Right lobe of liver (tissue), 6 donors: ENCODE data around the gene ATXN7L3B. TPM values are rescaled to one million over a fixed set of nuclear protein-coding genes. Genes with fewer than 3 reads are reported as not detected.

Source experiments
- ATAC-seq, 4 donors: fragments of 200-7000 bp; cut with Tn5 transposase; one replicate each; pipeline ENCODE4 v1.9.1; 2020; ENCODE audit warnings: mild to moderate bottlenecking in 4 of 4, moderate library complexity in 4 of 4
- DNase-seq, 3 donors: peaks; one replicate each; pipeline ENCODE4 v3.0.0-alpha.2; 2020
- H3K27ac ChIP-seq, 3 donors: fragments of 200-600 bp; one replicate each; pipeline ENCODE4 v1.8.0; 2022
- H3K27me3 ChIP-seq, 2 donors: fragments of 200-600 bp; one replicate each; pipeline ENCODE4 v1.8.0; 2022
- H3K36me3 ChIP-seq, 4 donors: fragments of 200-600 bp; sonication (generic) in 1 of 4; one replicate each; pipeline versions ENCODE4 v1.5.1 to v1.8.0; 2017 to 2022; ENCODE audit warnings: control low read depth in 1 of 4
- H3K4me1 ChIP-seq, 4 donors: fragments of 200-600 bp; sonication (generic) in 1 of 4; one replicate each; pipeline versions ENCODE4 v1.5.1 to v1.8.0; 2017 to 2022; ENCODE audit warnings: control low read depth in 1 of 4
- H3K4me3 ChIP-seq, 3 donors: fragments of 200-600 bp; one replicate each; pipeline ENCODE4 v1.8.0; 2022
- H3K9me3 ChIP-seq, 4 donors: fragments of 200-600 bp; sonication (generic) in 1 of 4; one replicate each; pipeline versions ENCODE4 v1.5.1 to v1.8.0; 2017 to 2022; ENCODE audit warnings: control low read depth in 1 of 4
- CTCF ChIP-seq, 4 donors: fragments of 200-600 bp in 3 of 4; fragments of 450-650 bp in 1 of 4; IDR thresholded peaks; one replicate each; pipeline versions ENCODE4 v1.5.1 to v1.8.0; 2016 to 2022; ENCODE audit warnings: antibody characterized with exemption in 4 of 4, mild to moderate bottlenecking in 2 of 4
- POLR2A ChIP-seq: fragments of 450-650 bp; IDR thresholded peaks from one replicate; pipeline ENCODE4 v1.6.1; 2017; ENCODE audit warnings: antibody characterized with exemption, mild to moderate bottlenecking
- WGBS: methylation state at CpG from one replicate; pipeline ENCODE4 v1.1.6; 2018; ENCODE audit warnings: low coverage, low lambda C conversion rate; ENCODE audit not compliant: insufficient coverage; ENCODE audit errors: missing lambda C conversion rate; 5-methylcytosine and 5-hydroxymethylcytosine counted together
- intact Hi-C, 2 donors: fragments of 100-400 bp; cut with DNase I; formaldehyde crosslinking; loops; one replicate each; pipeline versions ENCODE4 v1.11.2 to v1.14.1; 2022
- long read RNA-seq: library from polyadenylated mRNA; unstranded; transcript quantifications from one replicate; pipeline ENCODE4 v2.0.0, GENCODE V29; 2019
- total RNA-seq, 6 experiments: library from RNA; depleted of rRNA in 2 of 6; stranded (reverse); fragments of >200 nt in 2 of 6; fragmentation: NEBNext Ultra II Directional in 3 of 6; extraction: Animal tissue kit (Norgen Biotek cat#: 25700) in 3 of 6; gene quantifications; one replicate each; pipeline versions ENCODE4 v1.1.0 to v1.2.4, GENCODE V29; 2016 to 2023
- donor health status: DM: no; HTN: yes; CAD: no.
- donor health status: DM: no; HTN: no; CAD: no.
- donor health status: DM: no; HTN: no; CAD: no.
- donor health status: DM: no; HTN: yes; CAD: no.
- donor health status: DM: no; HTN: yes; CAD: no.

The ATXN7L3B gene
- total RNA-seq = 10 to 100 TPM; 10.8 to 16.6 (median 11.7) TPM
- long read RNA-seq, full-length matches to known transcripts = 2 of 2 reads
- long read RNA-seq, partial matches to known transcripts = 0 of 2 reads
- long read RNA-seq, other reads (novel, unspliced or antisense) = 0 of 2 reads

- peak; percentile 93 to 95 (median 94) for DNase-seq
- TF ChIP-seq CTCF (IDR thresholded peaks at IDR 0.05) (no peak), POLR2A (peak; percentile 86)
- 0% methylated on average over 28 of the region's 49 CpGs for WGBS
Measured at GRCh38 chr12:74537707-74538385, at the start of gene ATXN7L3B. ATXN7L3B (plus strand) TSS chr12:74537835; CDS start chr12:74538113, 278 bp downstream.

GRCh38 chr12:74488134-74488533 is 49.5 kb upstream of the ATXN7L3B start:
- H3K27me3 ChIP-seq = no peaks in the 10 kb centered on the region
- intact Hi-C loops = no loop called here
- H3K9me3 ChIP-seq = no peaks in the 10 kb centered on the region
- ATAC-seq = no peak
- H3K36me3 ChIP-seq = no peaks in the 10 kb centered on the region
- TF ChIP-seq POLR2A (no peak), CTCF (IDR thresholded peaks at IDR 0.05) (no peak)
- no peak overlapping the region for H3K27ac ChIP-seq
- 19% methylated on average over 1 of the region's 1 CpG for WGBS
- no peak for DNase-seq
- no peak overlapping the region for H3K4me3 ChIP-seq
- no peaks in the 10 kb centered on the region for H3K4me1 ChIP-seq

More at GRCh38 chr12:74537707-74538385, at the start of gene ATXN7L3B:
- Histone ChIP-seq H3K4me1 (peaks cover 0 to 28% (median 8%) of the 10 kb centered on the region in 4 donors), H3K27ac (peak within 1 kb of the TSS; percentile 85 to 94 (median 87)), H3K36me3 (peaks cover 0 to 3% (median 1%) of the 10 kb centered on the region in 4 donors), H3K4me3 (peak within 1 kb of the TSS; percentile 65 to 93 (median 79)), H3K9me3 (no peaks in the 10 kb centered on the region), H3K27me3 (no peaks in the 10 kb centered on the region)
- intact Hi-C loops = no loop called here
- ATAC-seq = peak; percentile 99

DNA sequence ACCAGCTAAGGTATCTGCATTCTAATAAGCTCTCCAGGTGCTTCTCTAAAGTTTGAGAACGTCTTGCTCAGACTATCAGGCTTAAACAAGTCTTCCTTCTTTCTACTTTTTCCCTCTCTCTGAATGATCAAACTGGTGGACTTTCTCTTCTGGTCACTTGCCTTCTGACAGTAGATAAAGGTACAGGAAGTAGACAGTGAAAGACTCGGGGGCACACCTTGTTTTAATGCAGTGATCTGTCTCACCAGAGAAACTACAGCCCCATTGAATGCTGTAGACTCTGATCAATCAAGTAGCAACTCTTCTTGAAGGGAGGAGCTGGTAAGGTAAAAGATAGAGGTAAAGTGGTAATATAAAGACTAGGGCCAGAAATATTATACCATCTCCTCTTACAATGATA is 48.1 kb upstream of the ATXN7L3B start:
- intact Hi-C loops = no loop called here
- no peak for ATAC-seq
- WGBS = 45% methylated on average over 2 of the region's 2 CpGs

DNA sequence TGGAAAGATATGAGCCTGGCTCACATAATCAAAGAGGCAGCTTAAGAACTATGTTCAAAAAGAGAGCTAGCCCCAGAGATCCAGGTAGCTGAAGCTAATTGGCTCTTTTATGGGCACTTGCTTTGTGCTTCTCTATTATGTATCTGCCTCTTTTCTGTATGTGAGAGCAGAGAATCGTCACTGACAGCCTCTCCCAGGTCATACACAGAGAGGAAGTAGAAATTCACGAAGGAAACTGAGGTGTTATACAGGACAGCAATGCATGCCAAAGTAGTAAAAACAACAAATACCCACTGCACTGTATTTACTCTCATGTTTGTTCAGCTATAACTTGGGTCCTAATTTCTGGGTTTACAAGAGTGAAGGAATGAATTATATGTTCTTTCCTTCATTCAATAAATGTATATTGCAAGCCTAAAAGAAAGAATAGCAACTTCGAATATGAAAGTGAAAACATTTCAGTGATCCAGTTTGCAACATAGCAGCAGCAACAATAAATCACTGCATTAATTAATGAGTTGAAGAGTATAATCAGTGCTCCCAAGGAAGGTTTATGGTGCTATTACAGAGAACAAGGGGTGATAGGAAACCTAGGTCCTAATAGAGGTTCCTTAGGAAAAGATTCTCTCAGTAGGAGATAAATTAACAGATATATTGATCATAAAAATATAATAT is 47.1 kb upstream of the ATXN7L3B start:
- intact Hi-C loops = no loop called here
- no peak overlapping the region for H3K27ac ChIP-seq
- no peaks in the 10 kb centered on the region for H3K27me3 ChIP-seq
- no peaks in the 10 kb centered on the region for H3K9me3 ChIP-seq
- WGBS = 22% methylated on average over 3 of the region's 3 CpGs
- H3K4me1 ChIP-seq = no peaks in the 10 kb centered on the region
- ATAC-seq = peak; percentile 36 to 58 (median 46)
- DNase-seq = no peak
- H3K36me3 ChIP-seq = no peaks in the 10 kb centered on the region
- TF ChIP-seq POLR2A (no peak), CTCF (IDR thresholded peaks at IDR 0.05) (no peak)
- H3K4me3 ChIP-seq = peak overlapping the region in 1 of 3 donors; percentile 9

More for the DNA sequence above, 48.1 kb upstream of the ATXN7L3B start:
- H3K4me3 ChIP-seq = no peak overlapping the region
- TF ChIP-seq POLR2A = no peak
- H3K27ac ChIP-seq = no peak overlapping the region
- no peak for DNase-seq
- no peaks in the 10 kb centered on the region for H3K9me3 ChIP-seq
- no peaks in the 10 kb centered on the region for H3K4me1 ChIP-seq
- H3K27me3 ChIP-seq = no peaks in the 10 kb centered on the region
- H3K36me3 ChIP-seq = no peaks in the 10 kb centered on the region

DNA sequence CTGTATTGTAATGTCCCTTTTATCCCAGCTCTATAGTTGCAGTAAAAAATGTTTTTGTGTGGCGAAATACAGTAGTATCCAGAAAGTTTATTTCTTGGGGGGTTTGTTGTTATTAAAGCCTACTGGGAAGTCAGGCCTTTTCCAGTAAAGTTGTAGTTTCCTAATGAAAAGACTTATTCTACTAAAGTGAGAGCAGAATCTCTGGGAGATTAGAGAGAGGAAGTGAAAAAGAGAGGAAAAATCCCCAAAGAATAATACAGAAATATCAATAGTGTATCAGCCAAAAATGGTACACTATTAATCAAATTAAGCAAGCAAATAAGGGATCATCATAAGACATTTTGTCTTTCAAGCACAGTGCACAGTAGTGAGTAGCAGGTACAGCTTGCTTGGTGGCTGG is 46.3 kb upstream of the ATXN7L3B start:
- Histone ChIP-seq H3K36me3 (no peaks in the 10 kb centered on the region), H3K27me3 (no peaks in the 10 kb centered on the region), H3K27ac (no peak overlapping the region), H3K4me3 (no peak overlapping the region), H3K9me3 (no peaks in the 10 kb centered on the region), H3K4me1 (no peaks in the 10 kb centered on the region)
- intact Hi-C loops = no loop called here
- DNase-seq = no peak
- WGBS = 100% methylated on average over 1 of the region's 1 CpG
- ATAC-seq = no peak
- TF ChIP-seq POLR2A (no peak), CTCF (IDR thresholded peaks at IDR 0.05) (no peak)
